Measurements from ENCODE around the gene ZNF84. TPM values are rescaled to one million over a fixed set of nuclear protein-coding genes. Genes with fewer than 3 reads are reported as not detected.

The ZNF84 gene
- polyA plus RNA-seq, 1 of the 3 experiments (the other 2 are of a cell fraction) = 12.2 TPM

DNA sequence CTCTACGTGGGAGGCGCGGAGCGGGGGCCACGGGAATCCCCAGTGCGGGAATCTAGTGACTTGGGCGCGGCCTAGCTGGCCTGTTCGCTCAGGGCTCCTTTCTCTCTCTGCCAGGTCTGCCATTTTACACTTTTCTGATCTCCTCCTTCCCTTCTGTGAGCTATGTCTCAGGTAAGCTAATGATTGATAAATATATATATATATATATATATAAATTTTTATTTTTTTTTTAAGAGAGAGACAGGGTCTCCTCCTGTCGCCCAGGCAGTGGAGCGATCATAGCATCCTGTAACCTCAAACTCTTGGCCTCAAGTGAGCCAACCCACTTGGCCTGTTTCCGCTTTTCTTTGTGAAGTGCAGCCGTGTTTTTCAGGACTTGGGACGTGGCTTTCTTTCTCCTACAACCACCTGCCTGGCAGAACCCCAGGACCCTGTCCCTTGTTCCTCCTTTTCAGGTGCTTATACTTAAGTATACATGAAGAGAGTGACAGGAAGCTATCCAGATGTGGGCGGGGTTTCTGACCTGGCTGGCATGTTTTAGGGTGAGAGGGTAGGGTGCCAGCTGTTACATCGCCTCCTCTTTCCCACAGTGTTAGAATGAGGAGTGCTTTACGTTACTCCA lies 44.0 kb downstream of the ZNF84 start (continued):
- TF ChIP-seq, protein P1, sequence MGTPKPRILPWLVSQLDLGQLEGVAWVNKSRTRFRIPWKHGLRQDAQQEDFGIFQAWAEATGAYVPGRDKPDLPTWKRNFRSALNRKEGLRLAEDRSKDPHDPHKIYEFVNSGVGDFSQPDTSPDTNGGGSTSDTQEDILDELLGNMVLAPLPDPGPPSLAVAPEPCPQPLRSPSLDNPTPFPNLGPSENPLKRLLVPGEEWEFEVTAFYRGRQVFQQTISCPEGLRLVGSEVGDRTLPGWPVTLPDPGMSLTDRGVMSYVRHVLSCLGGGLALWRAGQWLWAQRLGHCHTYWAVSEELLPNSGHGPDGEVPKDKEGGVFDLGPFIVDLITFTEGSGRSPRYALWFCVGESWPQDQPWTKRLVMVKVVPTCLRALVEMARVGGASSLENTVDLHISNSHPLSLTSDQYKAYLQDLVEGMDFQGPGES (IDR thresholded peaks at IDR 0.05; ENCODE audit: low read depth, low read length) = no peak
- TF ChIP-seq ELF1 (IDR thresholded peaks at IDR 0.05) (no peak), PBX3 (IDR thresholded peaks at IDR 0.05) (no peak), YY1 (IDR thresholded peaks at IDR 0.05; ENCODE audit: low read depth) (no peak), EP300 (IDR thresholded peaks at IDR 0.05; ENCODE audit: borderline replicate concordance in 1 of 2, low read depth in 1 of 2, low read length in 1 of 2) (no peak), RAD21 (IDR thresholded peaks at IDR 0.05; ENCODE audit: low read length) (no peak), NRF1 (IDR thresholded peaks at IDR 0.05; ENCODE audit: low read depth, low read length) (no peak), GABPA (IDR thresholded peaks at IDR 0.05; ENCODE audit: low read depth) (no peak)

GRCh38 chr12:133083345-133083744 lies 46.0 kb downstream of the ZNF84 start:
- H3K27me3 ChIP-seq (ENCODE audit: insufficient read depth) = no peaks in the 10 kb centered on the region
- no peak overlapping the region for H3K9ac ChIP-seq
- H2AFZ ChIP-seq (ENCODE audit: low read depth) = no peak overlapping the region
- H3K36me3 ChIP-seq (replicated peaks in 1 of 2; ENCODE audit: control insufficient read depth in 1 of 2, insufficient read depth in 2 of 2, low read length in 1 of 2) = peaks cover 62 to 70% of the 10 kb centered on the region in 2 experiments
- H3K9me2 ChIP-seq = no peaks in the 10 kb centered on the region
- H3F3A ChIP-seq (replicated peaks; ENCODE audit: insufficient read depth) = peaks cover 10% of the 10 kb centered on the region
- H3K4me2 ChIP-seq = no peak overlapping the region
- ChIA-PET POLR2A (no interaction called here), CTCF (no interaction called here)
- no peak overlapping the region; a peak in 1 of 4 replicates for H3K4me3 ChIP-seq (ENCODE audit: low read depth in 2 of 2, low read length in 1 of 2)
- TF ChIP-seq, protein P2, sequence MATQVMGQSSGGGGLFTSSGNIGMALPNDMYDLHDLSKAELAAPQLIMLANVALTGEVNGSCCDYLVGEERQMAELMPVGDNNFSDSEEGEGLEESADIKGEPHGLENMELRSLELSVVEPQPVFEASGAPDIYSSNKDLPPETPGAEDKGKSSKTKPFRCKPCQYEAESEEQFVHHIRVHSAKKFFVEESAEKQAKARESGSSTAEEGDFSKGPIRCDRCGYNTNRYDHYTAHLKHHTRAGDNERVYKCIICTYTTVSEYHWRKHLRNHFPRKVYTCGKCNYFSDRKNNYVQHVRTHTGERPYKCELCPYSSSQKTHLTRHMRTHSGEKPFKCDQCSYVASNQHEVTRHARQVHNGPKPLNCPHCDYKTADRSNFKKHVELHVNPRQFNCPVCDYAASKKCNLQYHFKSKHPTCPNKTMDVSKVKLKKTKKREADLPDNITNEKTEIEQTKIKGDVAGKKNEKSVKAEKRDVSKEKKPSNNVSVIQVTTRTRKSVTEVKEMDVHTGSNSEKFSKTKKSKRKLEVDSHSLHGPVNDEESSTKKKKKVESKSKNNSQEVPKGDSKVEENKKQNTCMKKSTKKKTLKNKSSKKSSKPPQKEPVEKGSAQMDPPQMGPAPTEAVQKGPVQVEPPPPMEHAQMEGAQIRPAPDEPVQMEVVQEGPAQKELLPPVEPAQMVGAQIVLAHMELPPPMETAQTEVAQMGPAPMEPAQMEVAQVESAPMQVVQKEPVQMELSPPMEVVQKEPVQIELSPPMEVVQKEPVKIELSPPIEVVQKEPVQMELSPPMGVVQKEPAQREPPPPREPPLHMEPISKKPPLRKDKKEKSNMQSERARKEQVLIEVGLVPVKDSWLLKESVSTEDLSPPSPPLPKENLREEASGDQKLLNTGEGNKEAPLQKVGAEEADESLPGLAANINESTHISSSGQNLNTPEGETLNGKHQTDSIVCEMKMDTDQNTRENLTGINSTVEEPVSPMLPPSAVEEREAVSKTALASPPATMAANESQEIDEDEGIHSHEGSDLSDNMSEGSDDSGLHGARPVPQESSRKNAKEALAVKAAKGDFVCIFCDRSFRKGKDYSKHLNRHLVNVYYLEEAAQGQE (IDR thresholded peaks at IDR 0.05; ENCODE audit: low read depth, low read length) = no peak
- TF ChIP-seq FOXJ3 (CRISPR knock-in tag; IDR thresholded peaks at IDR 0.05) (no peak), EP300 (IDR thresholded peaks at IDR 0.05; ENCODE audit: borderline replicate concordance in 1 of 2, low read depth in 1 of 2, low read length in 1 of 2) (no peak), RFX5 (IDR thresholded peaks at IDR 0.05; ENCODE audit: low read length) (no peak), TCF12 (IDR thresholded peaks at IDR 0.05) (no peak), SMC3 (IDR thresholded peaks at IDR 0.05; ENCODE audit: low read depth, low read length) (no peak), MAX (IDR thresholded peaks at IDR 0.05; ENCODE audit: low read depth) (no peak), POLR2AphosphoS5 (IDR thresholded peaks at IDR 0.05; ENCODE audit: low read depth, low read length) (no peak), MXI1 (IDR thresholded peaks at IDR 0.05; ENCODE audit: low read depth, low read length) (no peak), GABPA (IDR thresholded peaks at IDR 0.05; ENCODE audit: low read depth) (no peak), MEF2A (IDR thresholded peaks at IDR 0.05; ENCODE audit: borderline replicate concordance, low read depth) (no peak), PBX3 (IDR thresholded peaks at IDR 0.05) (no peak), SIN3A (IDR thresholded peaks at IDR 0.05; ENCODE audit: borderline replicate concordance, low read depth, low read length) (no peak)
- TF ChIP-seq, protein P3, sequence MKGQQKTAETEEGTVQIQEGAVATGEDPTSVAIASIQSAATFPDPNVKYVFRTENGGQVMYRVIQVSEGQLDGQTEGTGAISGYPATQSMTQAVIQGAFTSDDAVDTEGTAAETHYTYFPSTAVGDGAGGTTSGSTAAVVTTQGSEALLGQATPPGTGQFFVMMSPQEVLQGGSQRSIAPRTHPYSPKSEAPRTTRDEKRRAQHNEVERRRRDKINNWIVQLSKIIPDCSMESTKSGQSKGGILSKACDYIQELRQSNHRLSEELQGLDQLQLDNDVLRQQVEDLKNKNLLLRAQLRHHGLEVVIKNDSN (IDR thresholded peaks at IDR 0.05; ENCODE audit: borderline replicate concordance, low read depth) = no peak
- TF ChIP-seq, protein P1 (IDR thresholded peaks at IDR 0.05; ENCODE audit: low read depth, low read length) = no peak
- DNase-seq = no peak
- 96% methylated on average over 6 of the region's 6 CpGs for WGBS (ENCODE audit: low lambda C conversion rate)
- H3K9me3 ChIP-seq = peaks cover 24% of the 10 kb centered on the region
- no peak overlapping the region for H3K27ac ChIP-seq (ENCODE audit: low read depth in 2 of 2, low read length in 1 of 2)
- H3K79me2 ChIP-seq (ENCODE audit: insufficient read depth) = peaks cover 16% of the 10 kb centered on the region; the same call in 1 of the 2 replicates
- no peaks in the 10 kb centered on the region for H4K20me1 ChIP-seq (ENCODE audit: insufficient read depth)
- peaks cover 0 to 8% of the 10 kb centered on the region in 2 experiments; a peak in 1 of 4 replicates for H3K4me1 ChIP-seq (ENCODE audit: control insufficient read depth in 1 of 2, insufficient read depth in 2 of 2, low read depth in 1 of 2, low read length in 1 of 2)
